Measurements from ENCODE around the gene BICDL2. TPM values are rescaled to one million over a fixed set of nuclear protein-coding genes. Genes with fewer than 3 reads are reported as not detected.

Gene BICDL2
- total and polyA plus RNA-seq, 2 of the 4 experiments (the other 2 are of a cell fraction) = 0.17 to 0.18 TPM

DNA sequence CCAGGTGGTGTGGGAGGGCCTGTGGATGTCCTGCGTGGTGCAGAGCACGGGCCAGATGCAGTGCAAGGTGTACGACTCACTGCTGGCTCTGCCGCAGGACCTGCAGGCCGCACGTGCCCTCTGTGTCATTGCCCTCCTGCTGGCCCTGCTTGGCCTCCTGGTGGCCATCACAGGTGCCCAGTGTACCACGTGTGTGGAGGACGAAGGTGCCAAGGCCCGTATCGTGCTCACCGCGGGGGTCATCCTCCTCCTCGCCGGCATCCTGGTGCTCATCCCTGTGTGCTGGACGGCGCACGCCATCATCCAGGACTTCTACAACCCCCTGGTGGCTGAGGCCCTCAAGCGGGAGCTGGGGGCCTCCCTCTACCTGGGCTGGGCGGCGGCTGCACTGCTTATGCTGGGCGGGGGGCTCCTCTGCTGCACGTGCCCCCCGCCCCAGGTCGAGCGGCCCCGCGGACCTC lies 23.2 kb downstream of the BICDL2 start:
- CTCF ChIA-PET = no interaction called here
- in situ Hi-C loops (cut with MboI; ENCODE audit: low sequenced_read_pairs) = no loop called here
- no peak for ATAC-seq (ENCODE audit: low read depth)

More for the DNA sequence above, 23.2 kb downstream of the BICDL2 start:
- TF ChIP-seq, protein P1, sequence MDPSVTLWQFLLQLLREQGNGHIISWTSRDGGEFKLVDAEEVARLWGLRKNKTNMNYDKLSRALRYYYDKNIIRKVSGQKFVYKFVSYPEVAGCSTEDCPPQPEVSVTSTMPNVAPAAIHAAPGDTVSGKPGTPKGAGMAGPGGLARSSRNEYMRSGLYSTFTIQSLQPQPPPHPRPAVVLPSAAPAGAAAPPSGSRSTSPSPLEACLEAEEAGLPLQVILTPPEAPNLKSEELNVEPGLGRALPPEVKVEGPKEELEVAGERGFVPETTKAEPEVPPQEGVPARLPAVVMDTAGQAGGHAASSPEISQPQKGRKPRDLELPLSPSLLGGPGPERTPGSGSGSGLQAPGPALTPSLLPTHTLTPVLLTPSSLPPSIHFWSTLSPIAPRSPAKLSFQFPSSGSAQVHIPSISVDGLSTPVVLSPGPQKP (IDR thresholded peaks at IDR 0.05; ENCODE audit: borderline replicate concordance, low read depth, low read length) = no peak
- TF ChIP-seq RAD21 (IDR thresholded peaks at IDR 0.05; ENCODE audit: low read length) (no peak), BHLHE40 (IDR thresholded peaks at IDR 0.05; ENCODE audit: low read depth, low read length) (0 out of 2 replicates have a peak, but pooled peaks have one; percentile 22), RFX5 (IDR thresholded peaks at IDR 0.05; ENCODE audit: low read depth, low read length) (no peak), CEBPB (IDR thresholded peaks at IDR 0.05; ENCODE audit: low read depth, low read length) (no peak), MXI1 (IDR thresholded peaks at IDR 0.05; ENCODE audit: borderline replicate concordance, low read depth, low read length) (no peak), MAFK (IDR thresholded peaks at IDR 0.05; ENCODE audit: low read depth, low read length) (no peak)
- TF ChIP-seq, protein P2, sequence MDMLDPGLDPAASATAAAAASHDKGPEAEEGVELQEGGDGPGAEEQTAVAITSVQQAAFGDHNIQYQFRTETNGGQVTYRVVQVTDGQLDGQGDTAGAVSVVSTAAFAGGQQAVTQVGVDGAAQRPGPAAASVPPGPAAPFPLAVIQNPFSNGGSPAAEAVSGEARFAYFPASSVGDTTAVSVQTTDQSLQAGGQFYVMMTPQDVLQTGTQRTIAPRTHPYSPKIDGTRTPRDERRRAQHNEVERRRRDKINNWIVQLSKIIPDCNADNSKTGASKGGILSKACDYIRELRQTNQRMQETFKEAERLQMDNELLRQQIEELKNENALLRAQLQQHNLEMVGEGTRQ (IDR thresholded peaks at IDR 0.05; ENCODE audit: low read depth, low read length) = no peak
- Histone ChIP-seq H2BK120ac (ENCODE audit: low read depth, low read length) (no peak overlapping the region), H3K27me3 (ENCODE audit: control insufficient read depth, insufficient read depth, low read length) (peaks cover 39% of the 10 kb centered on the region), H3K23ac (ENCODE audit: low read depth, low read length) (no peak overlapping the region), H3K9me1 (ENCODE audit: insufficient read depth, low read length) (no peaks in the 10 kb centered on the region), H3K4me1 (ENCODE audit: control insufficient read depth, insufficient read depth, low read length) (peaks cover 3% of the 10 kb centered on the region; the same call in 1 of the 2 replicates), H3K4me2 (ENCODE audit: low read depth, low read length) (no peak overlapping the region), H2AK5ac (ENCODE audit: low read depth, low read length) (no peak overlapping the region), H3K4ac (ENCODE audit: low read depth, low read length) (no peak overlapping the region), H4K91ac (ENCODE audit: insufficient read depth, low read depth, low read length) (no peak overlapping the region), H3K4me3 (ENCODE audit: insufficient read depth, low read depth, low read length) (no peak overlapping the region), H2AFZ (replicated peaks; ENCODE audit: low read length, poor library complexity) (no peak overlapping the region), H2BK5ac (ENCODE audit: low read depth, low read length, poor library complexity, severe bottlenecking) (no peak overlapping the region), H2AK9ac (replicated peaks; ENCODE audit: low read depth, low read length, poor library complexity) (no peak overlapping the region), H3K9ac (ENCODE audit: low read depth, low read length) (no peak overlapping the region), H3K14ac (replicated peaks; ENCODE audit: low read depth, low read length) (no peak overlapping the region), H4K5ac (ENCODE audit: low read depth, low read length) (no peak overlapping the region), H3K36me3 (ENCODE audit: control insufficient read depth, insufficient read depth, low read length) (no peaks in the 10 kb centered on the region), H4K8ac (ENCODE audit: low read depth in 2 of 2, low read length in 2 of 2) (no peak overlapping the region), H3K9me3 (ENCODE audit: control insufficient read depth, insufficient read depth, low read length) (no peaks in the 10 kb centered on the region), H3K27ac (ENCODE audit: insufficient read depth, low read length) (no peak overlapping the region), H2BK15ac (ENCODE audit: low read depth, low read length) (no peak overlapping the region), H2BK20ac (ENCODE audit: low read depth, low read length) (no peak overlapping the region), H4K20me1 (ENCODE audit: insufficient read depth, low read length) (peaks cover 4% of the 10 kb centered on the region; the same call in 1 of the 2 replicates), H3K79me1 (ENCODE audit: low read depth in 1 of 2, low read length in 2 of 2) (no peaks in the 10 kb centered on the region), H3K56ac (ENCODE audit: extremely low read depth, insufficient read depth, low read length) (no peak overlapping the region), H3K18ac (ENCODE audit: low read depth, low read length) (no peak overlapping the region)
- intact Hi-C loops (cut with micrococcal nuclease) (no loop called here), dilution Hi-C loops (cut with HindIII; ENCODE audit: low sequenced_read_pairs, unreplicated experiment) (no loop called here)
- 62% methylated on average over 6 of the region's 27 CpGs; no CpG with 5 or more reads in 1 of the 2 experiments for WGBS, 2 experiments (ENCODE audit: extremely low coverage in 2 of 2, insufficient read length in 1 of 2)
- BruUV-seq (replicated peaks) = no TSS peak
- POLR2A ChIA-PET (ENCODE audit: unreplicated experiment) = interaction anchor here (1.4 kb wide), 1 partner anchor 9 kb away, joined by 3 read pairs; no protein-coding TSS in a partner anchor
- no peak for DNase-seq

Measured in IMR-90 (cell line).